ENCODE measurements around the gene ARHGAP42.

DNA sequence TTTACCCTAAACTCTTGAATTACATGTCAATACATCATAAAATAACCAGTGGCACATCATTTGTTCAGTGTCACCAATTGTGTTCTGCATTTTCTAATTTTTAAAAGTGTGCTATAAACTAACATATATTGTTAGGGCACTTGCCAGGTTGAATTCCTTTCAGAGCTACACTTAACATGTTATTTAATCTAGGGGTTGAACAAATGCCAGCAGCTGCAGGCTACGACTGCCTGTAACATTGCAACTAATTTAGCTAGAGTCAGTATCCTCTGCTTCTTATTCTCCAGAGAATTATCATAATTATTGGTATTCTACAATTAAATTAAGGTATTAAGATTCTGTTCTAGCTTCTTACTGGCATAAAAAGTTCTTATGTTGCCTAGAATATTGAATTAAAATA lies 46.4 kb upstream of the ARHGAP42 start:
- TF ChIP-seq EZH2 (IDR thresholded peaks at IDR 0.05; ENCODE audit: insufficient read depth, poor library complexity, severe bottlenecking) (no peak), EZH2phosphoT487 (IDR thresholded peaks at IDR 0.05; ENCODE audit: insufficient read depth, low read depth) (no peak)
